Left lung (tissue), 10 donors: ENCODE measurements around the gene INPP4B. TPM values are rescaled to one million over a fixed set of nuclear protein-coding genes. Genes with fewer than 3 reads are reported as not detected.

Experiments
- ATAC-seq: fragments of 200-7000 bp; cut with Tn5 transposase; one replicate; pipeline ENCODE4 v1.9.1; 2020; ENCODE audit warnings: moderate library complexity
- DNase-seq, 4 donors: peaks; one replicate each; pipeline ENCODE4 v3.0.0-alpha.2; 2013 to 2020
- H3K27ac ChIP-seq, 2 donors: fragments of 200-600 bp; sonication (generic) in 1 of 2; one replicate each; pipeline versions ENCODE4 v1.5.0 to v1.8.0; 2020 to 2021
- H3K27me3 ChIP-seq, 2 donors: fragments of 200-600 bp; sonication (generic) in 1 of 2; one replicate each; pipeline versions ENCODE4 v1.5.0 to v1.8.0; 2020 to 2021
- H3K36me3 ChIP-seq, 2 donors: fragments of 200-600 bp; sonication (generic) in 1 of 2; one replicate each; pipeline versions ENCODE4 v1.5.0 to v1.8.0; 2020 to 2021
- H3K4me1 ChIP-seq, 2 donors: fragments of 200-600 bp; one replicate each; pipeline ENCODE4 v1.8.0; 2021
- H3K4me3 ChIP-seq, 2 donors: fragments of 200-600 bp; sonication (generic) in 1 of 2; one replicate each; pipeline versions ENCODE4 v1.5.0 to v1.8.0; 2020 to 2021; ENCODE audit warnings: mild to moderate bottlenecking in 1 of 2
- H3K9me3 ChIP-seq, 2 donors: fragments of 200-600 bp; sonication (generic) in 1 of 2; one replicate each; pipeline versions ENCODE4 v1.5.0 to v1.8.0; 2020 to 2021
- CTCF ChIP-seq, 2 donors: fragments of 200-600 bp; sonication (generic) in 1 of 2; IDR thresholded peaks; one replicate each; pipeline versions ENCODE4 v1.5.0 to v1.8.0; 2021; ENCODE audit warnings: antibody characterized with exemption in 2 of 2
- intact Hi-C, 2 donors: fragments of 100-400 bp; cut with DNase I; formaldehyde crosslinking; loops; one replicate each; pipeline versions ENCODE4 v1.11.2 to v1.14.2; 2022
- polyA plus RNA-seq, 6 donors: library from polyadenylated mRNA; unstranded; fragments of 120-200 nt; gene quantifications; one replicate each; pipeline ENCODE4 v1.2.1, GENCODE V29; 2013; ENCODE audit not compliant: insufficient read length in 6 of 6
- total RNA-seq, 2 donors: library from RNA; stranded (reverse); fragmentation: NEBNext Ultra II Directional; extraction: Animal tissue kit (Norgen Biotek cat#: 25700); gene quantifications; one replicate each; pipeline ENCODE4 v1.2.1, GENCODE V29; 2021
- donor health status: DM: no; HTN: yes; CAD: no.
- donor health status: DM: no; HTN: no; CAD: no.

The INPP4B gene
- total and polyA plus RNA-seq, 8 donors = 7.3 to 15.1 (median 11.6) TPM

GRCh38 chr4:142016031-142016430 is 830.1 kb downstream of the INPP4B start:
- no peak for ATAC-seq
- no peak for TF ChIP-seq CTCF (IDR thresholded peaks at IDR 0.05)

GRCh38 chr4:142009751-142010150 is 836.4 kb downstream of the INPP4B start:
- intact Hi-C loops = no loop called here
- no peak for TF ChIP-seq CTCF (IDR thresholded peaks at IDR 0.05)
- no peaks in the 10 kb centered on the region for H3K27me3 ChIP-seq
- H3K36me3 ChIP-seq = no peaks in the 10 kb centered on the region
- ATAC-seq (no peak), DNase-seq (no peak)
- peaks cover 0 to 19% of the 10 kb centered on the region in 2 donors for H3K9me3 ChIP-seq
- no peak overlapping the region for H3K4me3 ChIP-seq
- H3K4me1 ChIP-seq = no peaks in the 10 kb centered on the region
- no peak overlapping the region for H3K27ac ChIP-seq

More at GRCh38 chr4:142016031-142016430, 830.1 kb downstream of the INPP4B start:
- H3K9me3 ChIP-seq = peaks cover 0 to 7% of the 10 kb centered on the region in 2 donors
- DNase-seq = no peak
- H3K27me3 ChIP-seq = no peaks in the 10 kb centered on the region
- no peaks in the 10 kb centered on the region for H3K4me1 ChIP-seq
- no peaks in the 10 kb centered on the region for H3K36me3 ChIP-seq
- intact Hi-C loops = no loop called here
- H3K27ac ChIP-seq = no peak overlapping the region
- no peak overlapping the region for H3K4me3 ChIP-seq

GRCh38 chr4:142005519-142005918 is 840.6 kb downstream of the INPP4B start:
- ATAC-seq (no peak), DNase-seq (no peak)
- intact Hi-C loops = no loop called here
- H3K27me3 ChIP-seq = no peaks in the 10 kb centered on the region
- no peak for TF ChIP-seq CTCF (IDR thresholded peaks at IDR 0.05)
- H3K27ac ChIP-seq = no peak overlapping the region
- H3K36me3 ChIP-seq = no peaks in the 10 kb centered on the region
- no peaks in the 10 kb centered on the region for H3K4me1 ChIP-seq
- H3K9me3 ChIP-seq = peaks cover 0 to 14% of the 10 kb centered on the region in 2 donors
- H3K4me3 ChIP-seq = no peak overlapping the region

- Histone ChIP-seq H3K9me3 (peaks cover 0 to 4% of the 10 kb centered on the region in 2 donors), H3K36me3 (no peaks in the 10 kb centered on the region), H3K4me3 (no peak overlapping the region), H3K4me1 (no peaks in the 10 kb centered on the region), H3K27me3 (no peaks in the 10 kb centered on the region), H3K27ac (no peak overlapping the region)
- ATAC-seq (no peak), DNase-seq (no peak)
- intact Hi-C loops = no loop called here
- no peak for TF ChIP-seq CTCF (IDR thresholded peaks at IDR 0.05)
Measured at GRCh38 chr4:141999446-142000143, 846.5 kb downstream of the INPP4B start.

- intact Hi-C loops = no loop called here
- H3K9me3 ChIP-seq = peaks cover 0 to 12% of the 10 kb centered on the region in 2 donors
Measured at GRCh38 chr4:141995056-141995455, 851.0 kb downstream of the INPP4B start.

More at GRCh38 chr4:141995056-141995455, 851.0 kb downstream of the INPP4B start:
- no peak for DNase-seq
- Histone ChIP-seq H3K36me3 (no peaks in the 10 kb centered on the region), H3K27me3 (no peaks in the 10 kb centered on the region), H3K4me1 (no peaks in the 10 kb centered on the region), H3K27ac (no peak overlapping the region), H3K4me3 (no peak overlapping the region)
- no peak for ATAC-seq
- TF ChIP-seq CTCF (IDR thresholded peaks at IDR 0.05) = no peak
